Caco-2 (cell line): ENCODE measurements around the gene RXRA. TPM values are rescaled to one million over a fixed set of nuclear protein-coding genes. Genes with fewer than 3 reads are reported as not detected.

Source experiments
- BruUV-seq: library from RNA; stranded (reverse); fragments of 400-500 nt; replicated peaks from 2 replicates; lab custom pipeline; 2021; lab: Mats Ljungman, UMichigan
- CTCF ChIA-PET: fragments of 300-600 bp; sonication (Branson Sonifier 250); formaldehyde crosslinking; loops from one replicate; lab custom pipeline; 2022; ENCODE audit warnings: antibody characterized with exemption; lab: Charles Lee
- POLR2A ChIA-PET: fragments of 300-600 bp; sonication (Branson Sonifier 250); formaldehyde crosslinking; loops from one replicate; lab custom pipeline; 2022; ENCODE audit warnings: antibody characterized with exemption; lab: Charles Lee
- DNase-seq, 2 experiments: peaks; one replicate each; pipeline versions ENCODE4 v3.0.0 to v3.0.0-alpha.2; 2020 to 2022
- H3K27me3 ChIP-seq: replicated peaks from 2 replicates; pipeline ENCODE4 v1.6.0; 2011; ENCODE audit warnings: low read length; ENCODE audit not compliant: control insufficient read depth, insufficient read depth
- H3K36me3 ChIP-seq: 2 replicates; pipeline ENCODE4 v1.5.1; 2011; ENCODE audit warnings: low read length; ENCODE audit not compliant: control insufficient read depth, insufficient read depth
- H3K4me1 ChIP-seq: fragments of 250-450 bp; sonication (Bioruptor Pico); 2 replicates; pipeline ENCODE4 v1.5.1; 2020; ENCODE audit warnings: mild to moderate bottlenecking
- H3K4me3 ChIP-seq: 2 replicates; pipeline ENCODE4 v1.5.1; 2011; ENCODE audit warnings: low read depth, mild to moderate bottlenecking, control low read depth, low read length
- H3K9me3 ChIP-seq: fragments of 250-450 bp; sonication (Bioruptor Pico); 2 replicates; pipeline ENCODE4 v1.5.1; 2020; ENCODE audit warnings: mild to moderate bottlenecking, moderate library complexity
- H3K27ac Mint-ChIP-seq: one replicate; pipeline ENCODE4 v1.8.0; 2022; ENCODE audit warnings: mixed read lengths; ENCODE audit not compliant: unreplicated experiment
- H3K27me3 Mint-ChIP-seq: one replicate; pipeline ENCODE4 v1.8.0; 2022; ENCODE audit warnings: mixed read lengths; ENCODE audit not compliant: insufficient read depth, unreplicated experiment
- H3K36me3 Mint-ChIP-seq: one replicate; pipeline ENCODE4 v1.8.0; 2022; ENCODE audit warnings: mild to moderate bottlenecking, mixed read lengths; ENCODE audit not compliant: insufficient read depth, unreplicated experiment
- H3K4me1 Mint-ChIP-seq: one replicate; pipeline ENCODE4 v1.8.0; 2022; ENCODE audit warnings: low read depth, mixed read lengths; ENCODE audit not compliant: unreplicated experiment
- H3K4me3 Mint-ChIP-seq: one replicate; pipeline ENCODE4 v1.8.0; 2022; ENCODE audit warnings: mild to moderate bottlenecking, moderate library complexity, mixed read lengths; ENCODE audit not compliant: unreplicated experiment
- H3K9me3 Mint-ChIP-seq: one replicate; pipeline ENCODE4 v1.8.0; 2022; ENCODE audit warnings: mixed read lengths; ENCODE audit not compliant: unreplicated experiment
- intact Hi-C: fragments of 100-400 bp; cut with micrococcal nuclease; formaldehyde crosslinking; loops from one replicate; pipeline ENCODE4 v1.10.0; 2022; ENCODE audit not compliant: unreplicated experiment
- total RNA-seq: library from RNA; stranded (reverse); gene quantifications from 2 replicates; pipeline ENCODE4 v1.2.3, GENCODE V29; 2022
- TF ChIP-seq, protein P1 (sequence below), 2 experiments: fragments of 200-600 bp in 1 of 2; IDR thresholded peaks; 1 replicate in 1 of 2; 2 replicates in 1 of 2; pipeline versions ENCODE4 v1.5.1 to v1.8.0; 2011 to 2022; ENCODE audit warnings: antibody characterized with exemption in 1 of 2, control low read depth in 1 of 2, inconsistent platforms in 1 of 2, low read depth in 1 of 2, low read length in 1 of 2, mild to moderate bottlenecking in 1 of 2, moderate library complexity in 1 of 2; ENCODE audit not compliant: insufficient read depth in 1 of 2, severe bottlenecking in 1 of 2, unreplicated experiment in 1 of 2

The RXRA gene
- total RNA-seq, 1 experiment from 2014 or later = 69.1 TPM

DNA sequence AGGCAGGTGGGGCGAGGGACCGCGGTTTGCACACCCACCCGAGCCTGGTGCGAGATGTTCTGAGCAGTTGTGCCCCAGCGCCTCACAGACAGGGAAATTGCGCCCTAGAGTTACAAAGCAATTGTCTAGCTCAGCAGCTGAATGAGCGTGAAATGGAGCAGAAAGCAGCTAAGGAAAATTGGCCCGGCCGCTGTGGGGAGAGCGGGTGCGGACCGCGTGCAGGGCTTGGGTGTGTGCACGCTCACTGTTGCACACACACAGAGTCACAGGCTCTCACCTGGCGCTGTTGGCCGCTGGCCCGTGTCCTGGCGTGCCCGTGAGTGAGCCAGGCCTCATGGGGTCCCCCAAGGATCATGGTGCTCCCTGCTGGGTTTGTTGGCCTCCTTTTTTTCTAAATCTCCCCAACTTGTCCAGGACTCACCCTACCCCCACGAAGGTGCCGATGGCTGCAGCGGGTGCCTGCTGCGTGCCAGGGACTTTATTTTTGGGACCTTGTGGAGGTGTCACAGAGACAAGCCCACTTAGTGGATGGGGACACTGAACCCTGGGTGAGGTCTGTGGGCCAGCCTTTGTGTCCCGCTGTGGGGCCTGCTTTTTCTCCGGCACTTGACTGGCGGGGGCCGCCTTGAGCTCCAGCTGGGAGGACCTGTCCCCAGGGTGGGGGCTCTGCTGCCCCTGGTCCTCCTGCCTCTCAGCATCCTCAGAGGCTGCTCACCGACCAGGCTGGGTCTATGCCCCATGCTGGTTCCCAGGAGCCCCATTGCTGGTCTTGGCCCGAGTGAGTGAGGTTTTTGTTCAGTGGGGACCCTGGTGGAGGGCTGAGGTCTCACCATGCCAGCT is 5.2 kb downstream of the RXRA start:
- POLR2A ChIA-PET = no interaction called here
- no TSS peak for BruUV-seq
- H3K4me3 Mint-ChIP-seq = no peak overlapping the region

DNA sequence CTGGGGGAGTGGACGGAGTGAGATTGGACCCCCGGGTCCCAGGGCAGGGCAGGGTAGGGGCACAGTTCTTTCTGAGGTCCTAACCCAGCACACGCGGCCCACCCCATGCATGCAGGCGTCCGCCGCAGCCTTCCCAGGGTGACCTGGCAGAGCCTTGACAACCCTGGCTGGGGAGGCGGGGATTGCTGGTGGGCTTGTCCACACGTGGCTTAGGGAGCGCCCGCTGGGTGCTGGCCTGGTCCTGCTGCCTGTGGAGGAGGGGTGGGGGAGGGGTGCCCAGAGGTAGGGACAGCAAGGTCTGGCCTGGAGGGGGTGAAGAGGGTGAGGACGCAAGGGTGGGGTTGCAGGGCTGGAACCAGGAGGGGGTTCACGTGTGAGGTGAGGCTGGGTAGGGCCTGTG is 6.0 kb downstream of the RXRA start:
- POLR2A ChIA-PET = no interaction called here
- Mint-ChIP-seq H3K27ac (no peak overlapping the region), H3K4me1 (peaks cover 8% of the 10 kb centered on the region)

More for the DNA sequence above, 5.2 kb downstream of the RXRA start:
- Histone ChIP-seq H3K36me3 (no peaks in the 10 kb centered on the region; the same call in 1 of the 2 replicates), H3K4me1 (peaks cover 51% of the 10 kb centered on the region), H3K9me3 (no peaks in the 10 kb centered on the region), H3K4me3 (no peak overlapping the region), H3K27me3 (no peaks in the 10 kb centered on the region)
- Mint-ChIP-seq H3K36me3 (no peaks in the 10 kb centered on the region), H3K27ac (no peak overlapping the region), H3K4me1 (peaks cover 8% of the 10 kb centered on the region), H3K9me3 (no peaks in the 10 kb centered on the region), H3K27me3 (no peaks in the 10 kb centered on the region)
- intact Hi-C loops = no loop called here
- DNase-seq = no peak
- TF ChIP-seq, protein P1, sequence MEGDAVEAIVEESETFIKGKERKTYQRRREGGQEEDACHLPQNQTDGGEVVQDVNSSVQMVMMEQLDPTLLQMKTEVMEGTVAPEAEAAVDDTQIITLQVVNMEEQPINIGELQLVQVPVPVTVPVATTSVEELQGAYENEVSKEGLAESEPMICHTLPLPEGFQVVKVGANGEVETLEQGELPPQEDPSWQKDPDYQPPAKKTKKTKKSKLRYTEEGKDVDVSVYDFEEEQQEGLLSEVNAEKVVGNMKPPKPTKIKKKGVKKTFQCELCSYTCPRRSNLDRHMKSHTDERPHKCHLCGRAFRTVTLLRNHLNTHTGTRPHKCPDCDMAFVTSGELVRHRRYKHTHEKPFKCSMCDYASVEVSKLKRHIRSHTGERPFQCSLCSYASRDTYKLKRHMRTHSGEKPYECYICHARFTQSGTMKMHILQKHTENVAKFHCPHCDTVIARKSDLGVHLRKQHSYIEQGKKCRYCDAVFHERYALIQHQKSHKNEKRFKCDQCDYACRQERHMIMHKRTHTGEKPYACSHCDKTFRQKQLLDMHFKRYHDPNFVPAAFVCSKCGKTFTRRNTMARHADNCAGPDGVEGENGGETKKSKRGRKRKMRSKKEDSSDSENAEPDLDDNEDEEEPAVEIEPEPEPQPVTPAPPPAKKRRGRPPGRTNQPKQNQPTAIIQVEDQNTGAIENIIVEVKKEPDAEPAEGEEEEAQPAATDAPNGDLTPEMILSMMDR (IDR thresholded peaks at IDR 0.05; ENCODE audit: insufficient read depth in 1 of 2, low read depth in 1 of 2, low read length in 1 of 2, severe bottlenecking in 1 of 2, unreplicated experiment in 1 of 2) = no peak
- CTCF ChIA-PET = no interaction called here

DNA sequence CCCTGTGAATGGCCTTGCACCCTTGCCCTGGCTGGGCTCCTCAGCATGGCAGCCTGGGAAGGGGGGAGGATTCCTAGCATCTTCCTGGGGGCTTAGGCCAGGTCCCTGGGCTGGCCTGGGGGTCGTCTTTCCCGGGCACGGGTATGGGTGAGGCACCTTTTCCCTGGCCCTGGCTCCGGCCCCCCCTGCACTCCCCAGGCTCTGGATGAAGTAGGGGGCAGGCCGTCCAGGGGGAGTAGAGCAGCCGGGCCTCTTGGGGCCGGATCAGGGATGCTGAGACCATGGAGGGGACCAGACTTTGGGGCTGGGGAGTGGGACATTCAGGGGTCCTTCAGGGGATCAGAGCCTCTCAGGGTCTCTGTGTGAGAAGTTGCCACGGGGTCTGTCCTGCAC is 6.6 kb downstream of the RXRA start:
- TF ChIP-seq, protein P1 (IDR thresholded peaks at IDR 0.05; ENCODE audit: insufficient read depth in 1 of 2, low read depth in 1 of 2, low read length in 1 of 2, severe bottlenecking in 1 of 2, unreplicated experiment in 1 of 2) = no peak
- Mint-ChIP-seq H3K27ac (no peak overlapping the region), H3K27me3 (no peaks in the 10 kb centered on the region), H3K36me3 (no peaks in the 10 kb centered on the region), H3K4me1 (peaks cover 8% of the 10 kb centered on the region), H3K9me3 (no peaks in the 10 kb centered on the region), H3K4me3 (no peak overlapping the region)
- BruUV-seq = no TSS peak
- no peaks in the 10 kb centered on the region for H3K9me3 ChIP-seq
- H3K36me3 ChIP-seq = peaks cover 2% of the 10 kb centered on the region; the same call in 1 of the 2 replicates
- no peaks in the 10 kb centered on the region for H3K27me3 ChIP-seq
- intact Hi-C loops = no loop called here
- POLR2A ChIA-PET = no interaction called here
- H3K4me1 ChIP-seq = peaks cover 49% of the 10 kb centered on the region
- no peak for DNase-seq
- H3K4me3 ChIP-seq = no peak overlapping the region
- CTCF ChIA-PET = no interaction called here

More for the DNA sequence above, 6.0 kb downstream of the RXRA start:
- Mint-ChIP-seq H3K27me3 (no peaks in the 10 kb centered on the region), H3K4me3 (no peak overlapping the region), H3K9me3 (no peaks in the 10 kb centered on the region), H3K36me3 (no peaks in the 10 kb centered on the region)
- no TSS peak for BruUV-seq
- TF ChIP-seq, protein P1 (IDR thresholded peaks at IDR 0.05; ENCODE audit: insufficient read depth in 1 of 2, low read depth in 1 of 2, low read length in 1 of 2, severe bottlenecking in 1 of 2, unreplicated experiment in 1 of 2) = no peak
- Histone ChIP-seq H3K36me3 (peaks cover under 1% of the 10 kb centered on the region; the same call in 1 of the 2 replicates), H3K27me3 (no peaks in the 10 kb centered on the region), H3K9me3 (no peaks in the 10 kb centered on the region), H3K4me1 (peaks cover 51% of the 10 kb centered on the region), H3K4me3 (no peak overlapping the region)
- CTCF ChIA-PET = no interaction called here
- DNase-seq = no peak
- intact Hi-C loops = no loop called here
